Measurements from ENCODE around the gene MACROD2. TPM values are rescaled to one million over a fixed set of nuclear protein-coding genes. Genes with fewer than 3 reads are reported as not detected.

The MACROD2 gene
- total RNA-seq, 1 donor from 2014 or later, result 4.2 TPM

GRCh38 chr20:15594158-15594695 is 1598.9 kb downstream of the MACROD2 start:
- no peak for ATAC-seq (ENCODE audit: poor library complexity)
- intact Hi-C loops (cut with DNase I), result no loop called here
- DNase-seq, result no peak

GRCh38 chr20:15596220-15596890 is 1601.0 kb downstream of the MACROD2 start:
- no peak for ATAC-seq (ENCODE audit: poor library complexity)
- intact Hi-C loops (cut with DNase I), result no loop called here
- DNase-seq, result no peak

- no peak for ATAC-seq (ENCODE audit: poor library complexity)
- intact Hi-C loops (cut with DNase I), result no loop called here
- no peak for DNase-seq
Observed at GRCh38 chr20:15597306-15597705, 1602.0 kb downstream of the MACROD2 start.

GRCh38 chr20:15599961-15600360 is 1604.6 kb downstream of the MACROD2 start:
- no peak for DNase-seq
- intact Hi-C loops (cut with DNase I), result no loop called here
- ATAC-seq (ENCODE audit: poor library complexity), result no peak

GRCh38 chr20:15600565-15600964 is 1605.2 kb downstream of the MACROD2 start:
- no peak for DNase-seq
- no peak for ATAC-seq (ENCODE audit: poor library complexity)
- intact Hi-C loops (cut with DNase I), result no loop called here

- no peak for ATAC-seq (ENCODE audit: poor library complexity)
Observed at GRCh38 chr20:15603506-15603905, 1608.2 kb downstream of the MACROD2 start.

GRCh38 chr20:15603978-15604805 is 1608.9 kb downstream of the MACROD2 start:
- ATAC-seq (ENCODE audit: poor library complexity) (no peak), DNase-seq (no peak)
- intact Hi-C loops (cut with DNase I), result no loop called here

More at GRCh38 chr20:15603506-15603905, 1608.2 kb downstream of the MACROD2 start:
- intact Hi-C loops (cut with DNase I), result no loop called here
- DNase-seq, result no peak

GRCh38 chr20:15609921-15610320 is 1614.6 kb downstream of the MACROD2 start:
- ATAC-seq (ENCODE audit: poor library complexity) (no peak), DNase-seq (no peak)
- intact Hi-C loops (cut with DNase I), result no loop called here

- intact Hi-C loops (cut with DNase I), result no loop called here
- DNase-seq (no peak), ATAC-seq (ENCODE audit: poor library complexity) (no peak)
Observed at GRCh38 chr20:15610787-15611186, 1615.5 kb downstream of the MACROD2 start.

GRCh38 chr20:15611541-15611940 is 1616.2 kb downstream of the MACROD2 start:
- ATAC-seq (ENCODE audit: poor library complexity) (no peak), DNase-seq (no peak)
- intact Hi-C loops (cut with DNase I), result no loop called here

GRCh38 chr20:15612198-15612597 is 1616.9 kb downstream of the MACROD2 start:
- no peak for ATAC-seq (ENCODE audit: poor library complexity)

GRCh38 chr20:15612769-15613168 is 1617.5 kb downstream of the MACROD2 start:
- intact Hi-C loops (cut with DNase I), result no loop called here
- ATAC-seq (ENCODE audit: poor library complexity), result peak; percentile 80
- DNase-seq, result no peak

More at GRCh38 chr20:15612198-15612597, 1616.9 kb downstream of the MACROD2 start:
- intact Hi-C loops (cut with DNase I), result no loop called here
- DNase-seq, result no peak

GRCh38 chr20:15613530-15613929 is 1618.2 kb downstream of the MACROD2 start:
- ATAC-seq (ENCODE audit: poor library complexity), result peak; percentile 81
- intact Hi-C loops (cut with DNase I), result no loop called here
- DNase-seq, result no peak

- intact Hi-C loops (cut with DNase I), result no loop called here
- no peak for DNase-seq
- no peak for ATAC-seq (ENCODE audit: poor library complexity)
Observed at GRCh38 chr20:15616626-15617025, 1621.3 kb downstream of the MACROD2 start.

GRCh38 chr20:15618110-15618509 is 1622.8 kb downstream of the MACROD2 start:
- intact Hi-C loops (cut with DNase I), result no loop called here
- DNase-seq (no peak), ATAC-seq (ENCODE audit: poor library complexity) (no peak)

GRCh38 chr20:15618912-15619311 is 1623.6 kb downstream of the MACROD2 start:
- DNase-seq, result no peak
- ATAC-seq (ENCODE audit: poor library complexity), result no peak
- intact Hi-C loops (cut with DNase I), result no loop called here

- DNase-seq (no peak), ATAC-seq (ENCODE audit: poor library complexity) (no peak)
- intact Hi-C loops (cut with DNase I), result no loop called here
Observed at GRCh38 chr20:15619341-15619740, 1624.0 kb downstream of the MACROD2 start.

- DNase-seq (no peak), ATAC-seq (ENCODE audit: poor library complexity) (no peak)
- intact Hi-C loops (cut with DNase I), result no loop called here
Observed at GRCh38 chr20:15619816-15620215, 1624.5 kb downstream of the MACROD2 start.

GRCh38 chr20:15622368-15622767 is 1627.1 kb downstream of the MACROD2 start:
- ATAC-seq (ENCODE audit: poor library complexity) (no peak), DNase-seq (no peak)
- intact Hi-C loops (cut with DNase I), result no loop called here

GRCh38 chr20:15623215-15623614 is 1627.9 kb downstream of the MACROD2 start:
- intact Hi-C loops (cut with DNase I), result no loop called here
- no peak for ATAC-seq (ENCODE audit: poor library complexity)
- DNase-seq, result no peak
